Neutrophil (primary cell): ENCODE data around the gene UQCR11.

Experiments
- H3K27ac ChIP-seq: fragments of 200-600 bp; sonication (generic); 2 replicates; pipeline ENCODE4 v1.5.1; 2016; ENCODE audit warnings: mild to moderate bottlenecking, moderate library complexity
- H3K27me3 ChIP-seq: fragments of 200-600 bp; sonication (generic); 2 replicates; pipeline ENCODE4 v1.6.0; 2016; ENCODE audit warnings: mild to moderate bottlenecking
- H3K36me3 ChIP-seq: fragments of 200-600 bp; sonication (generic); 2 replicates; pipeline ENCODE4 v1.5.1; 2017
- H3K4me1 ChIP-seq, 2 experiments: fragments of 200-600 bp in 1 of 2; sonication (generic) in 1 of 2; 1 replicate in 1 of 2; 2 replicates in 1 of 2; pipeline versions ENCODE4 v1.5.1 to v1.6.1; 2013 to 2016; ENCODE audit warnings: low read depth in 1 of 2, low read length in 1 of 2, mild to moderate bottlenecking in 1 of 2, moderate library complexity in 1 of 2; ENCODE audit not compliant: control insufficient read depth in 1 of 2, insufficient read depth in 1 of 2
- H3K4me3 ChIP-seq, 2 experiments: fragments of 200-600 bp in 1 of 2; sonication (generic) in 1 of 2; 1 replicate in 1 of 2; 2 replicates in 1 of 2; pipeline ENCODE4 v1.5.1; 2013 to 2016; ENCODE audit warnings: low read depth in 1 of 2, low read length in 1 of 2, mild to moderate bottlenecking in 1 of 2, moderate library complexity in 1 of 2
- H3K9me3 ChIP-seq: fragments of 200-600 bp; sonication (generic); 2 replicates; pipeline ENCODE4 v1.5.1; 2016
- TF ChIP-seq, protein P1 (sequence below): fragments of 200-600 bp; sonication (generic); IDR thresholded peaks from 2 replicates; pipeline ENCODE4 v1.5.1; 2016; ENCODE audit warnings: antibody characterized with exemption

Gene UQCR11

DNA sequence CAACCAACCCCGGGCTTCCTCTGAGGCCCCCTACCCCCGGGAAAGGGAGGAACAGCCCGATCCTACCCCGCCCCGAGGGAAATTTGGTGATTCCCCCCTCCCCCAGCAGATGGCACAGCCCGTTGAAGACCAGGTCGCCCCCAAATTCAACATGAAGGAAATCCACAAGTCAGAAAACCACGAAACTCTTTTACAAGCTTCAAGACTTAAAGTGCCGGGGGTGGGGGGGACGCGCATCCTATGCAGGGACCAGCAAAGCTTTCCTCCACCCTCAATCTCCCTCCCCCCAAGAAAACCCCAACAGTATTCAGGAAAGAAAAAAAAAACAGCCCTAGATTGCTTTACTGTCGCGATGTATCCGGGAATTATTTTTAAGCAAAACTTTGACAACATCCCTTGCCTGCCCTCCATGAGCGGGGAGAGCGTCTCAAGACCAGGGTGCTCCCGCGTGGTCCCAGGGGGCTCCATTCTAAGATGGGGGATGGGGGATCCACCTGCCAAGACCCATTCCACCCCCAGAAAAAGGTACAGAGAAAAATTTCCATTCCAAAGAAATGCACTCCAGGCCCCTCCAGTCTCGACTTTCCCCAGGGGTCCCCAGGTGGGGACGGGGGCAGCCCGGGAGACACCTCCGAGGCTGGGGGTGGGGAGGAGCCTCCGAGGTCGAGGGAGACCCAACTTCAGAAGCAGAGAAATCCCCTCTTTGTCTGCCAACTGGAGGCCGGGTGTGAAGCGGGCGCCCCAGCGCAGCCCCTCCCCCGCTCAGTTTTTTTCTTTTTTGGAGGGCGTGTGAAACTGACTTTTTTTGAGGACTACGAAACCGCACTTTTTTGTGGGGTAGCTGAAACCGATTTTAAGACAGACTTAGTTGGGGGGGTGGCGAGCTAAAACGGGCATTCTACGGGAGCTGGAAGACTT, 45.6 kb upstream of the UQCR11 start:
- Histone ChIP-seq H3K4me1 (peaks cover 7 to 17% of the 10 kb centered on the region in 2 experiments), H3K36me3 (no peaks in the 10 kb centered on the region), H3K9me3 (no peaks in the 10 kb centered on the region), H3K4me3 (peak overlapping the region; percentile 34 to 63), H3K27ac (no peak overlapping the region), H3K27me3 (peaks cover 22% of the 10 kb centered on the region)
- TF ChIP-seq, protein P1, sequence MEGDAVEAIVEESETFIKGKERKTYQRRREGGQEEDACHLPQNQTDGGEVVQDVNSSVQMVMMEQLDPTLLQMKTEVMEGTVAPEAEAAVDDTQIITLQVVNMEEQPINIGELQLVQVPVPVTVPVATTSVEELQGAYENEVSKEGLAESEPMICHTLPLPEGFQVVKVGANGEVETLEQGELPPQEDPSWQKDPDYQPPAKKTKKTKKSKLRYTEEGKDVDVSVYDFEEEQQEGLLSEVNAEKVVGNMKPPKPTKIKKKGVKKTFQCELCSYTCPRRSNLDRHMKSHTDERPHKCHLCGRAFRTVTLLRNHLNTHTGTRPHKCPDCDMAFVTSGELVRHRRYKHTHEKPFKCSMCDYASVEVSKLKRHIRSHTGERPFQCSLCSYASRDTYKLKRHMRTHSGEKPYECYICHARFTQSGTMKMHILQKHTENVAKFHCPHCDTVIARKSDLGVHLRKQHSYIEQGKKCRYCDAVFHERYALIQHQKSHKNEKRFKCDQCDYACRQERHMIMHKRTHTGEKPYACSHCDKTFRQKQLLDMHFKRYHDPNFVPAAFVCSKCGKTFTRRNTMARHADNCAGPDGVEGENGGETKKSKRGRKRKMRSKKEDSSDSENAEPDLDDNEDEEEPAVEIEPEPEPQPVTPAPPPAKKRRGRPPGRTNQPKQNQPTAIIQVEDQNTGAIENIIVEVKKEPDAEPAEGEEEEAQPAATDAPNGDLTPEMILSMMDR: no peak

DNA sequence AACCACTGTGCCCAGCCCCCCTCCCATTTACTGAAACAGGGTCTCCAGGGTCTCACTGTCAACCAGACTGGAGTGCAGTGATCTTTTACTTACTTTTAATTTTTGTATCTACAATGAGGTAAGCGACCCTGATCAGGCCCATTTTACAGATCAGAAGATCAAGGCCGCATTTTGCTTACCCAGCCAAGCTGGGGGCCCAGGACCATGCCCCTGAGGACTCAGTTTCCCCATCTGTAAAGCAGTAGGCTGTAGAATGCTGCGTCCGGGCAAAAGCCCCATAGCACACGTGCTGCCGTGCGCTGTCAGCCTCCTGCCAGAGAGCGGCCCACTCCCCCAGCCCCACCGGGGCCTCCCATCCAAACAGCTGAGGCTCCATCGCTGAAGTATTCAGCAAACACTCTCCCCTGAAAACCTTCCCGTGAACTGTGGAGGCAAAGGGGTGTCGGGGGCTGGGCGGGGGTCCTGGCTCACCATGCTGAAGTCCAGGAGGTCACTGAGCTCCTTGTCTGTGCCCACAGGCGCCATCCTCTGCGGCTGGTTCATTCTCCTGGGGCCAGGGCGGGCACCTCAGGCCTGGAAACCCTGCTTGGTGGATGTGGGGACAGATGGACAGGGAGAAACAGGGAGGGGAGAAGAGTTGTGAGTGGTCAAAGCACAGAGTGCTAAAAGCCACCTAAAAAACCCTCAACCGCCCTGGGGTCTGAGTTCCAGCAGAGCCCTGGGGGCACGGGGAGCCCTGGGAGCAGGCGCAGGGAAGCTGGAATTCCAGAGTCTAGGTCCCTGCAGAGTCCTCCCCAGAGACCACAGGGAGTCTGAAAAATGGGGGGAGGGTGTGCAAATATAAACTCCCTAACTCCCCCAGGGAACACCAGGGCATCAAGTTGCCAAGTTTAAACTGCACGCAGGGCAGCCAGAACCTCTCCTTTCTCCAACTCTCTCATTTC, 44.7 kb upstream of the UQCR11 start:
- Histone ChIP-seq H3K4me3 (no peak overlapping the region), H3K36me3 (no peaks in the 10 kb centered on the region)

DNA sequence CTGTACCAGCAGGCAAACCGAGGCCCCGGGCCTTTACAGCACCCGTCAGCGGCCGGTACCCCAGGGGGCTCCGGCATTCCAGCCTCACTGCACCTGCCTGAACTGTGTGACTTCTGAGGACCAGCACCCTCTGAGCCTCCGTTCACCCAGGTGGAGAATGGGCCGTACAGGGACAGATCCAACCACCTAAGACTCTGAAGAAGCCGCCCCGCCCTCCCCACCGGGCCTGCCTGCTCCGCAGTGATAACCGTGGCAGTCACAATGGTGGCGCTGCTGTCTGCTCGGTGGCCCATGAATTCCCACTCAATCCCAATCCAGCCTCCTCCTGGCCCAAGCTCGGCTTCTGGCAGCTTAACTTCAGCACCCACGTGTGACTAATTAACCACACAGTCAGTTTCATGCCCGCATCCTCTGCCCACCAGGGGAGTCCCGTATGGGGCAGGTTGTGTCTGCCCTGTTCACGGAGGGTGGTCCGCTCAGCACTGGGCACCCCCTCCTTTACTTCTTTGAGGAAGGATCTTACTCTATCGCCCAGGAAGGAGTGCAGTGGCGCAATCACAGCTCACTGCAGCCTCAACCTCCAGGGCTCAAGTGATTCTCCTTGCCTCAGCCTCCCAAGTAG, 43.8 kb upstream of the UQCR11 start:
- H3K27me3 ChIP-seq: peaks cover 22% of the 10 kb centered on the region
- no peaks in the 10 kb centered on the region for H3K36me3 ChIP-seq
- H3K27ac ChIP-seq: no peak overlapping the region
- peaks cover 7 to 17% of the 10 kb centered on the region in 2 experiments for H3K4me1 ChIP-seq
- TF ChIP-seq, protein P1: no peak
- H3K4me3 ChIP-seq: no peak overlapping the region
- no peaks in the 10 kb centered on the region for H3K9me3 ChIP-seq

More for the DNA sequence above, 44.7 kb upstream of the UQCR11 start:
- H3K27me3 ChIP-seq: peaks cover 22% of the 10 kb centered on the region
- no peak overlapping the region for H3K27ac ChIP-seq
- H3K9me3 ChIP-seq: no peaks in the 10 kb centered on the region
- TF ChIP-seq, protein P1: no peak
- peaks cover 7 to 17% of the 10 kb centered on the region in 2 experiments for H3K4me1 ChIP-seq

DNA sequence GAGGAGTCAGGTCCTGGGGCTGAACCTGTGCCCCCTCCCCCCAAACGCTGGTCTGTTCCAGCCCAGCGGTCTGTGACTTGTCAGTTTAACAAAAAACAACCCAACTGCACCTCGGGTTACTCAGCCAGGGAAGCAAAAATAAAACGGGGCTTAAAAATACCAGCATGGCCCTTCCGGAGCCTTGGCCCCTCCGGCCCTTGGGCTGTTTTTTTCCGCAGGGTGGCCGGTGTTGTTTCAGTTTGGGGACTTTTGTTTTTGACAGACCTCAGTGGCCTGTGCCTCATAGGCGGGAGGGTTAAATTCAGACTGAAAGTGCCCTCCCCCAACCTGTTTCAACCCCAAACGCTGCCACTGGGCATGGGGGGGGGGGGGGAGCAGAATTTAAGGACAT, 43.2 kb upstream of the UQCR11 start:
- Histone ChIP-seq H3K27ac (no peak overlapping the region), H3K27me3 (peaks cover 22% of the 10 kb centered on the region), H3K4me3 (no peak overlapping the region), H3K9me3 (no peaks in the 10 kb centered on the region), H3K36me3 (no peaks in the 10 kb centered on the region), H3K4me1 (peaks cover 7 to 16% of the 10 kb centered on the region in 2 experiments)
- TF ChIP-seq, protein P1: no peak
